D721Med (cell line): ENCODE data around the gene RREB1.

Experiments used
- DNase-seq: peaks from one replicate; pipeline ENCODE4 v3.0.0; 2011; ENCODE audit warnings: low spot score; ENCODE audit not compliant: insufficient read length
- FAIRE-seq: peaks from 2 replicates; lab custom pipeline; 2011; peaks lifted over from hg19 to GRCh38; lab: Jason Lieb, UNC
- CTCF ChIP-seq: IDR thresholded peaks from 2 replicates; pipeline ENCODE4 v1.5.1; 2012; ENCODE audit warnings: mild to moderate bottlenecking, control low read depth; ENCODE audit not compliant: insufficient read depth; ENCODE audit errors: missing control alignments

RREB1 gene

GRCh38 chr6:7145585-7145884, 37.8 kb downstream of the RREB1 start:
- TF ChIP-seq CTCF: no peak
- DNase-seq (no peak), FAIRE-seq (no peak)

- DNase-seq (no peak), FAIRE-seq (no peak)
- TF ChIP-seq CTCF: no peak
Measured at GRCh38 chr6:7145885-7146828, 38.4 kb downstream of the RREB1 start.

GRCh38 chr6:7147051-7147671, 39.4 kb downstream of the RREB1 start:
- peak; percentile 28 for DNase-seq
- FAIRE-seq: no peak
- TF ChIP-seq CTCF: no peak

- DNase-seq: no peak
- FAIRE-seq: no peak
- no peak for TF ChIP-seq CTCF
Measured at GRCh38 chr6:7148100-7148822, 40.5 kb downstream of the RREB1 start.

GRCh38 chr6:7150381-7151064, 42.8 kb downstream of the RREB1 start:
- TF ChIP-seq CTCF: no peak
- DNase-seq (no peak), FAIRE-seq (no peak)

GRCh38 chr6:7151381-7151780, 43.6 kb downstream of the RREB1 start:
- FAIRE-seq: no peak
- DNase-seq: no peak
- no peak for TF ChIP-seq CTCF
